ENCODE data around the gene PNMA8A.

GRCh38 chr19:46480415-46480814 lies 9.1 kb upstream of the PNMA8A start:
- TF ChIP-seq, protein P1, sequence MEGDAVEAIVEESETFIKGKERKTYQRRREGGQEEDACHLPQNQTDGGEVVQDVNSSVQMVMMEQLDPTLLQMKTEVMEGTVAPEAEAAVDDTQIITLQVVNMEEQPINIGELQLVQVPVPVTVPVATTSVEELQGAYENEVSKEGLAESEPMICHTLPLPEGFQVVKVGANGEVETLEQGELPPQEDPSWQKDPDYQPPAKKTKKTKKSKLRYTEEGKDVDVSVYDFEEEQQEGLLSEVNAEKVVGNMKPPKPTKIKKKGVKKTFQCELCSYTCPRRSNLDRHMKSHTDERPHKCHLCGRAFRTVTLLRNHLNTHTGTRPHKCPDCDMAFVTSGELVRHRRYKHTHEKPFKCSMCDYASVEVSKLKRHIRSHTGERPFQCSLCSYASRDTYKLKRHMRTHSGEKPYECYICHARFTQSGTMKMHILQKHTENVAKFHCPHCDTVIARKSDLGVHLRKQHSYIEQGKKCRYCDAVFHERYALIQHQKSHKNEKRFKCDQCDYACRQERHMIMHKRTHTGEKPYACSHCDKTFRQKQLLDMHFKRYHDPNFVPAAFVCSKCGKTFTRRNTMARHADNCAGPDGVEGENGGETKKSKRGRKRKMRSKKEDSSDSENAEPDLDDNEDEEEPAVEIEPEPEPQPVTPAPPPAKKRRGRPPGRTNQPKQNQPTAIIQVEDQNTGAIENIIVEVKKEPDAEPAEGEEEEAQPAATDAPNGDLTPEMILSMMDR (conservative IDR thresholded peaks at IDR 0.05; ENCODE audit: low read length): no peak
- TF ChIP-seq EZH2phosphoT487 (IDR thresholded peaks at IDR 0.05; ENCODE audit: borderline replicate concordance): no peak
